HG03025 (cell line): ENCODE data around the gene ROMO1.

Source experiments
- ATAC-seq: cut with Tn5 transposase; IDR thresholded peaks from one replicate; pipeline ENCODE4 v1.9.1; 2021; ENCODE audit warnings: mild to moderate bottlenecking, moderate library complexity; ENCODE audit not compliant: unreplicated experiment, low FRiP score

Gene ROMO1

GRCh38 chr20:35729283-35729807 is 30.1 kb downstream of the ROMO1 start:
- ATAC-seq, result no peak

- no peak for ATAC-seq
These were observed 30.8 kb downstream of the ROMO1 start for GRCh38 chr20:35729836-35730582.

GRCh38 chr20:35730583-35731468 is 31.6 kb downstream of the ROMO1 start:
- ATAC-seq, result no peak

- ATAC-seq, result no peak
These were observed 32.2 kb downstream of the ROMO1 start for GRCh38 chr20:35731469-35731788.

GRCh38 chr20:35731862-35732643 is 32.8 kb downstream of the ROMO1 start:
- no peak for ATAC-seq

GRCh38 chr20:35732644-35732982 is 33.4 kb downstream of the ROMO1 start:
- no peak for ATAC-seq

- ATAC-seq, result no peak
These were observed 35.2 kb downstream of the ROMO1 start for GRCh38 chr20:35734374-35734773.

- no peak for ATAC-seq
These were observed 35.8 kb downstream of the ROMO1 start for GRCh38 chr20:35734777-35735649.

GRCh38 chr20:35735826-35736470 is 36.7 kb downstream of the ROMO1 start:
- ATAC-seq, result no peak

- ATAC-seq, result no peak
These were observed 38.7 kb downstream of the ROMO1 start for GRCh38 chr20:35737865-35738333.

GRCh38 chr20:35738410-35739179 is 39.4 kb downstream of the ROMO1 start:
- no peak for ATAC-seq

- ATAC-seq, result no peak
These were observed 40.3 kb downstream of the ROMO1 start for GRCh38 chr20:35739294-35740163.

GRCh38 chr20:35741892-35742740 is 42.9 kb downstream of the ROMO1 start, which contains the start of gene RBM39:
Gene RBM39, minus strand, starts transcription at chr20:35742260. Its CDS starts 1,386 bp downstream, at chr20:35740874.
- ATAC-seq, result peak; percentile 79

- no peak for ATAC-seq
These were observed 43.7 kb downstream of the ROMO1 start for GRCh38 chr20:35742741-35743523.

GRCh38 chr20:35743693-35744491 is 44.7 kb downstream of the ROMO1 start:
- no peak for ATAC-seq
